ENCODE results near the gene HMG20A. TPM values are rescaled to one million over a fixed set of nuclear protein-coding genes. Genes with fewer than 3 reads are reported as not detected.

Gene HMG20A
- total RNA-seq, 1 experiment from 2014 or later = 62.2 TPM

- H3K9me3 Mint-ChIP-seq = no peaks in the 10 kb centered on the region
- peaks cover 29% of the 10 kb centered on the region for H3K4me1 Mint-ChIP-seq
- 0 out of 2 replicates have a peak, but pooled peaks cover 2% of the 10 kb centered on the region for H3K36me3 Mint-ChIP-seq
- 0 out of 2 replicates have a peak overlapping the region, but pooled peaks have one; percentile 47 for H3K27ac Mint-ChIP-seq
- no peak for ATAC-seq
- peak overlapping the region; percentile 51 for H3K4me3 Mint-ChIP-seq
- ChIA-PET POLR2A (no interaction called here), CTCF (interaction anchor here (0.6 to 2.5 kb wide), 3 partner anchors 126 to 312 kb away, joined by 3 to 10 read pairs (median 3); no protein-coding TSS in a partner anchor)
- TF ChIP-seq ZNF512 (CRISPR knock-in tag; IDR thresholded peaks at IDR 0.05; ENCODE audit: borderline replicate concordance) (no peak), TP53 (CRISPR knock-in tag; IDR thresholded peaks at IDR 0.05) (no peak)
- H3K27me3 Mint-ChIP-seq (ENCODE audit: low read depth) = no peaks in the 10 kb centered on the region; the same call in none of the 2 replicates
- no peak for DNase-seq (ENCODE audit: low spot score)
Measured at GRCh38 chr15:77417602-77418001, 3.1 kb upstream of the HMG20A start.

GRCh38 chr15:77418391-77418965 lies 2.2 kb upstream of the HMG20A start:
- Mint-ChIP-seq H3K27me3 (ENCODE audit: low read depth) (no peaks in the 10 kb centered on the region; the same call in none of the 2 replicates), H3K36me3 (0 out of 2 replicates have a peak, but pooled peaks cover 2% of the 10 kb centered on the region), H3K4me1 (peaks cover 34% of the 10 kb centered on the region), H3K27ac (no peak overlapping the region), H3K4me3 (peak overlapping the region; percentile 98), H3K9me3 (no peaks in the 10 kb centered on the region)
- TF ChIP-seq NFE2L1 (CRISPR knock-in tag; IDR thresholded peaks at IDR 0.05) (no peak), ZNF232 (CRISPR knock-in tag; IDR thresholded peaks at IDR 0.05) (no peak), ZNF416 (CRISPR knock-in tag; IDR thresholded peaks at IDR 0.05) (no peak), ZNF671 (CRISPR knock-in tag; IDR thresholded peaks at IDR 0.05) (no peak), SOX15 (CRISPR knock-in tag; IDR thresholded peaks at IDR 0.05) (no peak), TP53 (CRISPR knock-in tag; IDR thresholded peaks at IDR 0.05) (no peak), ETV6 (CRISPR knock-in tag; IDR thresholded peaks at IDR 0.05) (no peak), ESRRA (CRISPR knock-in tag; IDR thresholded peaks at IDR 0.05; ENCODE audit: borderline replicate concordance) (no peak), HMGXB4 (CRISPR knock-in tag; IDR thresholded peaks at IDR 0.05) (no peak), E2F5 (CRISPR knock-in tag; IDR thresholded peaks at IDR 0.05) (no peak), CDX4 (CRISPR knock-in tag; IDR thresholded peaks at IDR 0.05; ENCODE audit: borderline replicate concordance) (no peak)
- TF ChIP-seq, protein P1, sequence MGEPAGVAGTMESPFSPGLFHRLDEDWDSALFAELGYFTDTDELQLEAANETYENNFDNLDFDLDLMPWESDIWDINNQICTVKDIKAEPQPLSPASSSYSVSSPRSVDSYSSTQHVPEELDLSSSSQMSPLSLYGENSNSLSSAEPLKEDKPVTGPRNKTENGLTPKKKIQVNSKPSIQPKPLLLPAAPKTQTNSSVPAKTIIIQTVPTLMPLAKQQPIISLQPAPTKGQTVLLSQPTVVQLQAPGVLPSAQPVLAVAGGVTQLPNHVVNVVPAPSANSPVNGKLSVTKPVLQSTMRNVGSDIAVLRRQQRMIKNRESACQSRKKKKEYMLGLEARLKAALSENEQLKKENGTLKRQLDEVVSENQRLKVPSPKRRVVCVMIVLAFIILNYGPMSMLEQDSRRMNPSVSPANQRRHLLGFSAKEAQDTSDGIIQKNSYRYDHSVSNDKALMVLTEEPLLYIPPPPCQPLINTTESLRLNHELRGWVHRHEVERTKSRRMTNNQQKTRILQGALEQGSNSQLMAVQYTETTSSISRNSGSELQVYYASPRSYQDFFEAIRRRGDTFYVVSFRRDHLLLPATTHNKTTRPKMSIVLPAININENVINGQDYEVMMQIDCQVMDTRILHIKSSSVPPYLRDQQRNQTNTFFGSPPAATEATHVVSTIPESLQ (CRISPR knock-in tag; IDR thresholded peaks at IDR 0.05) = no peak
- TF ChIP-seq, protein P2, sequence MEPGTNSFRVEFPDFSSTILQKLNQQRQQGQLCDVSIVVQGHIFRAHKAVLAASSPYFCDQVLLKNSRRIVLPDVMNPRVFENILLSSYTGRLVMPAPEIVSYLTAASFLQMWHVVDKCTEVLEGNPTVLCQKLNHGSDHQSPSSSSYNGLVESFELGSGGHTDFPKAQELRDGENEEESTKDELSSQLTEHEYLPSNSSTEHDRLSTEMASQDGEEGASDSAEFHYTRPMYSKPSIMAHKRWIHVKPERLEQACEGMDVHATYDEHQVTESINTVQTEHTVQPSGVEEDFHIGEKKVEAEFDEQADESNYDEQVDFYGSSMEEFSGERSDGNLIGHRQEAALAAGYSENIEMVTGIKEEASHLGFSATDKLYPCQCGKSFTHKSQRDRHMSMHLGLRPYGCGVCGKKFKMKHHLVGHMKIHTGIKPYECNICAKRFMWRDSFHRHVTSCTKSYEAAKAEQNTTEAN (CRISPR knock-in tag; IDR thresholded peaks at IDR 0.05) = no peak
- DNase-seq (ENCODE audit: low spot score) (no peak), ATAC-seq (no peak)
- POLR2A ChIA-PET = no interaction called here
- CTCF ChIA-PET = interaction anchor here (1.1 to 2.1 kb wide), 6 partner anchors 11 to 236 kb away, joined by 3 to 12 read pairs (median 5); no protein-coding TSS in a partner anchor

All from WTC11 (cell line).